NB4 (cell line): ENCODE measurements around the gene KCNN2.

Experiments used
- MYC ChIP-seq: IDR thresholded peaks from 2 replicates; pipeline ENCODE4 v1.6.1; 2011; ENCODE audit warnings: low read depth, low read length
- POLR2A ChIP-seq: IDR thresholded peaks from 2 replicates; pipeline ENCODE4 v1.6.1; 2011; ENCODE audit warnings: mild to moderate bottlenecking; ENCODE audit not compliant: insufficient read length; ENCODE audit errors: extremely low read depth
- TF ChIP-seq, protein P1 (sequence below): IDR thresholded peaks from one replicate; pipeline ENCODE4 v1.5.1; 2012; ENCODE audit warnings: low read depth, low read length
- TF ChIP-seq, protein P2 (sequence below): IDR thresholded peaks from 2 replicates; pipeline ENCODE4 v1.6.1; 2011; ENCODE audit warnings: low read depth, low read length

DNA sequence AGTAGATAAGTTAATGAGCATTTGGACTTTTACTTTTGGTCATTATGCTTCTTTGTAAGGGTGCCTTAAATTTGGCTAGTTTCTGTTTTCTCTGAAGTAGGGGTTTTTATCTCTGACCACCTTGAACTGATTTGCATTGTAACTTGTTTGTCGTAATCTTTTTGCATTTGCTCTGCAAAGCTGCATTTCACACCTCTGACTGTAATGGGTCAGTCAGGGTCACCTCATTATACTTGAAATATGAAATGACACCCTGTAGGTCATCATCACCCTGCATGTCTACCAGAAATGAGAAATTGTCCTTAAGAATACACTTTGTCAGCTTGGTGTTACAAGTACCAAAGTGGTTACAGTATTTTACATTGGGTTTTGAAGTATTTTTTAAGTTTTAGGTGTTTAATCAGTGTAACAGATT, 74.0 kb downstream of the KCNN2 start:
- TF ChIP-seq, protein P1, sequence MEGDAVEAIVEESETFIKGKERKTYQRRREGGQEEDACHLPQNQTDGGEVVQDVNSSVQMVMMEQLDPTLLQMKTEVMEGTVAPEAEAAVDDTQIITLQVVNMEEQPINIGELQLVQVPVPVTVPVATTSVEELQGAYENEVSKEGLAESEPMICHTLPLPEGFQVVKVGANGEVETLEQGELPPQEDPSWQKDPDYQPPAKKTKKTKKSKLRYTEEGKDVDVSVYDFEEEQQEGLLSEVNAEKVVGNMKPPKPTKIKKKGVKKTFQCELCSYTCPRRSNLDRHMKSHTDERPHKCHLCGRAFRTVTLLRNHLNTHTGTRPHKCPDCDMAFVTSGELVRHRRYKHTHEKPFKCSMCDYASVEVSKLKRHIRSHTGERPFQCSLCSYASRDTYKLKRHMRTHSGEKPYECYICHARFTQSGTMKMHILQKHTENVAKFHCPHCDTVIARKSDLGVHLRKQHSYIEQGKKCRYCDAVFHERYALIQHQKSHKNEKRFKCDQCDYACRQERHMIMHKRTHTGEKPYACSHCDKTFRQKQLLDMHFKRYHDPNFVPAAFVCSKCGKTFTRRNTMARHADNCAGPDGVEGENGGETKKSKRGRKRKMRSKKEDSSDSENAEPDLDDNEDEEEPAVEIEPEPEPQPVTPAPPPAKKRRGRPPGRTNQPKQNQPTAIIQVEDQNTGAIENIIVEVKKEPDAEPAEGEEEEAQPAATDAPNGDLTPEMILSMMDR, result no peak
- TF ChIP-seq, protein P2, sequence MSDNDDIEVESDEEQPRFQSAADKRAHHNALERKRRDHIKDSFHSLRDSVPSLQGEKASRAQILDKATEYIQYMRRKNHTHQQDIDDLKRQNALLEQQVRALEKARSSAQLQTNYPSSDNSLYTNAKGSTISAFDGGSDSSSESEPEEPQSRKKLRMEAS, result no peak
- TF ChIP-seq POLR2A (no peak), MYC (no peak)
